IMR-90 (cell line): ENCODE data around the gene HMCN1. TPM values are rescaled to one million over a fixed set of nuclear protein-coding genes. Genes with fewer than 3 reads are reported as not detected.
A peak's percentile ranks its signal among the peaks of the same experiment; 100 is the strongest.

Experiments used
- ATAC-seq: fragments of 200-7000 bp; cut with Tn5 transposase; 2 replicates; pipeline ENCODE4 v1.9.1; 2020; ENCODE audit warnings: low read depth, mild to moderate bottlenecking, moderate library complexity
- BruUV-seq: library from RNA; stranded (reverse); fragments of 400-500 nt; replicated peaks from 2 replicates; lab custom pipeline; 2021; lab: Mats Ljungman, UMichigan
- CTCF ChIA-PET: fragments of 300-600 bp; formaldehyde crosslinking; extraction: SDS; loops from one replicate; lab custom pipeline; 2021; ENCODE audit warnings: antibody characterized with exemption; lab: Yijun Ruan, JAX
- POLR2A ChIA-PET: fragments of 300-600 bp; sonication (Branson Sonifier 250); formaldehyde crosslinking; loops from one replicate; lab custom pipeline; 2022; ENCODE audit warnings: antibody characterized with exemption; ENCODE audit not compliant: unreplicated experiment; lab: Charles Lee
- DNase-seq: peaks from one replicate; pipeline ENCODE4 v3.0.0; 2013
- H2AFZ ChIP-seq: replicated peaks from 2 replicates; pipeline ENCODE3; 2013; ENCODE audit warnings: low read length, mild to moderate bottlenecking; ENCODE audit not compliant: poor library complexity
- H2AK5ac ChIP-seq: 2 replicates; pipeline ENCODE4 v1.6.1; 2013; ENCODE audit warnings: low read depth, low read length, inconsistent platforms
- H2AK9ac ChIP-seq: replicated peaks from 2 replicates; pipeline ENCODE3; 2013; ENCODE audit warnings: mild to moderate bottlenecking, low read depth, low read length, moderate library complexity; ENCODE audit not compliant: poor library complexity
- H2BK120ac ChIP-seq: 2 replicates; pipeline ENCODE4 v1.6.1; 2013; ENCODE audit warnings: low read depth, low read length, inconsistent platforms
- H2BK15ac ChIP-seq: 3 replicates; pipeline ENCODE4 v1.6.1; 2013; ENCODE audit warnings: low read depth, low read length, inconsistent platforms
- H2BK20ac ChIP-seq: 2 replicates; pipeline ENCODE4 v1.6.1; 2013; ENCODE audit warnings: low read depth, mild to moderate bottlenecking, inconsistent platforms, low read length, moderate library complexity
- H2BK5ac ChIP-seq: 2 replicates; pipeline ENCODE4 v1.6.1; 2013; ENCODE audit warnings: mild to moderate bottlenecking, low read depth, low read length, inconsistent platforms; ENCODE audit not compliant: poor library complexity, severe bottlenecking
- H3K14ac ChIP-seq: replicated peaks from 2 replicates; pipeline ENCODE4 v1.6.1; 2013; ENCODE audit warnings: low read depth, low read length, inconsistent platforms
- H3K18ac ChIP-seq: 2 replicates; pipeline ENCODE4 v1.6.1; 2013; ENCODE audit warnings: low read depth, low read length, control low read depth
- H3K23ac ChIP-seq: 2 replicates; pipeline ENCODE4 v1.6.1; 2013; ENCODE audit warnings: low read depth, low read length, inconsistent platforms
- H3K27ac ChIP-seq: 2 replicates; pipeline ENCODE4 v1.5.1; 2013; ENCODE audit warnings: mild to moderate bottlenecking, control low read depth, low read length; ENCODE audit not compliant: insufficient read depth
- H3K27me3 ChIP-seq: 2 replicates; pipeline ENCODE4 v1.6.1; 2013; ENCODE audit warnings: low read length; ENCODE audit not compliant: control insufficient read depth, insufficient read depth
- H3K36me3 ChIP-seq: 2 replicates; pipeline ENCODE4 v1.6.1; 2013; ENCODE audit warnings: low read length, mixed read lengths; ENCODE audit not compliant: control insufficient read depth, insufficient read depth
- H3K4ac ChIP-seq: 2 replicates; pipeline ENCODE4 v1.6.1; 2013; ENCODE audit warnings: low read depth, low read length, inconsistent platforms
- H3K4me1 ChIP-seq: 2 replicates; pipeline ENCODE4 v1.6.1; 2013; ENCODE audit warnings: low read length, mixed read lengths; ENCODE audit not compliant: control insufficient read depth, insufficient read depth
- H3K4me2 ChIP-seq: 2 replicates; pipeline ENCODE4 v1.6.1; 2013; ENCODE audit warnings: low read depth, mild to moderate bottlenecking, control low read depth, low read length, moderate library complexity
- H3K4me3 ChIP-seq: 2 replicates; pipeline ENCODE4 v1.5.1; 2013; ENCODE audit warnings: low read depth, mild to moderate bottlenecking, control low read depth, low read length, moderate library complexity; ENCODE audit not compliant: insufficient read depth
- H3K56ac ChIP-seq: 2 replicates; pipeline ENCODE4 v1.6.1; 2013; ENCODE audit warnings: low read length, inconsistent platforms; ENCODE audit not compliant: insufficient read depth; ENCODE audit errors: extremely low read depth
- H3K79me1 ChIP-seq, 2 experiments: 2 replicates each; pipeline ENCODE4 v1.6.1; 2013; ENCODE audit warnings: low read length in 2 of 2, inconsistent platforms in 1 of 2, low read depth in 1 of 2
- H3K9ac ChIP-seq: 2 replicates; pipeline ENCODE4 v1.6.1; 2013; ENCODE audit warnings: low read depth, low read length, control low read depth
- H3K9me1 ChIP-seq: 2 replicates; pipeline ENCODE4 v1.6.1; 2013; ENCODE audit warnings: low read length, inconsistent platforms; ENCODE audit not compliant: insufficient read depth
- H3K9me3 ChIP-seq: 2 replicates; pipeline ENCODE4 v1.6.1; 2013; ENCODE audit warnings: low read length; ENCODE audit not compliant: control insufficient read depth, insufficient read depth
- H4K20me1 ChIP-seq: 2 replicates; pipeline ENCODE4 v1.6.1; 2013; ENCODE audit warnings: low read length, inconsistent platforms; ENCODE audit not compliant: insufficient read depth
- H4K5ac ChIP-seq: 2 replicates; pipeline ENCODE4 v1.6.1; 2013; ENCODE audit warnings: mild to moderate bottlenecking, low read depth, low read length, control low read depth
- H4K8ac ChIP-seq, 2 experiments: 2 replicates each; pipeline ENCODE4 v1.6.1; 2013; ENCODE audit warnings: low read depth in 2 of 2, low read length in 2 of 2, control low read depth in 1 of 2, inconsistent platforms in 1 of 2
- H4K91ac ChIP-seq: 2 replicates; pipeline ENCODE4 v1.6.1; 2013; ENCODE audit warnings: low read depth, low read length, inconsistent platforms; ENCODE audit not compliant: insufficient read depth
- BHLHE40 ChIP-seq: fragments of 150-350 bp; IDR thresholded peaks from 2 replicates; pipeline ENCODE4 v1.6.1; 2016; ENCODE audit warnings: mild to moderate bottlenecking, low read depth, low read length
- CHD1 ChIP-seq: IDR thresholded peaks from 2 replicates; pipeline ENCODE4 v1.6.1; 2012; ENCODE audit warnings: low read depth, low read length, improper control_type of control experiment
- CTCF ChIP-seq: conservative IDR thresholded peaks from 2 replicates; pipeline ENCODE4 v1.5.1; 2012; ENCODE audit warnings: mild to moderate bottlenecking, low read depth, low read length, improper control_type of control experiment
- FOS ChIP-seq: fragments of 150-350 bp; IDR thresholded peaks from 2 replicates; pipeline ENCODE4 v1.6.1; 2016; ENCODE audit warnings: low read depth, low read length
- MAZ ChIP-seq: IDR thresholded peaks from 2 replicates; pipeline ENCODE4 v1.6.1; 2012; ENCODE audit warnings: low read depth, mild to moderate bottlenecking, low read length, improper control_type of control experiment, moderate library complexity, borderline replicate concordance
- MXI1 ChIP-seq: IDR thresholded peaks from 2 replicates; pipeline ENCODE4 v1.6.1; 2012; ENCODE audit warnings: low read depth, mild to moderate bottlenecking, low read length, moderate library complexity, borderline replicate concordance
- POLR2A ChIP-seq: IDR thresholded peaks from 2 replicates; pipeline ENCODE4 v1.6.1; 2012; ENCODE audit warnings: mild to moderate bottlenecking, low read depth, low read length
- RAD21 ChIP-seq: IDR thresholded peaks from 2 replicates; pipeline ENCODE4 v1.6.1; 2012; ENCODE audit warnings: low read length, improper control_type of control experiment
- RCOR1 ChIP-seq: IDR thresholded peaks from 2 replicates; pipeline ENCODE4 v1.6.1; 2012; ENCODE audit warnings: mild to moderate bottlenecking, low read length, improper control_type of control experiment; ENCODE audit not compliant: insufficient replicate concordance
- RFX5 ChIP-seq: IDR thresholded peaks from 2 replicates; pipeline ENCODE4 v1.8.0; 2012; ENCODE audit warnings: low read depth, mild to moderate bottlenecking, low read length, moderate library complexity
- SMC3 ChIP-seq: fragments of 150-350 bp; IDR thresholded peaks from 2 replicates; pipeline ENCODE4 v1.6.1; 2016; ENCODE audit warnings: low read depth, mild to moderate bottlenecking, antibody characterized with exemption, low read length, moderate library complexity
- WGBS, 2 experiments: methylation state at CpG; one replicate each; pipeline versions ENCODE4 v1.1.5 to v1.1.7; 2013; ENCODE audit warnings: missing lambda C conversion rate in 2 of 2; ENCODE audit not compliant: insufficient read length in 1 of 2; ENCODE audit errors: extremely low coverage in 2 of 2; 5-methylcytosine and 5-hydroxymethylcytosine counted together
- dilution Hi-C: fragments of 300-500 bp; cut with HindIII; formaldehyde crosslinking; loops from one replicate; pipeline ENCODE4 v1.14.3; 2018; ENCODE audit warnings: low sequenced_read_pairs; ENCODE audit not compliant: unreplicated experiment
- in situ Hi-C: fragments of 300-500 bp; cut with MboI; formaldehyde crosslinking; loops from 3 replicates; pipeline ENCODE4 v1.14.3; 2019; ENCODE audit warnings: low sequenced_read_pairs, inconsistent platforms, mixed read lengths
- intact Hi-C: fragments of 100-400 bp; cut with micrococcal nuclease; formaldehyde crosslinking; loops from 2 replicates; pipeline ENCODE4 v1.10.0; 2022
- polyA plus RNA-seq, 3 experiments: library from polyadenylated mRNA; depleted of rRNA; stranded (reverse); fragments of >200 nt; gene quantifications; 2 replicates each; pipeline ENCODE4 v1.2.3, GENCODE V29; 2012; ENCODE audit warnings: low replicate concordance in 1 of 3
- total RNA-seq: library from RNA; depleted of rRNA; stranded (reverse); fragments of >200 nt; gene quantifications from 2 replicates; pipeline ENCODE4 v1.2.3, GENCODE V29; 2012
- TF ChIP-seq, protein P1 (sequence below): fragments of 150-350 bp; IDR thresholded peaks from 2 replicates; pipeline ENCODE4 v1.6.1; 2017; ENCODE audit warnings: mild to moderate bottlenecking, antibody characterized with exemption, low read length, low read depth
- TF ChIP-seq, protein P2 (sequence below): fragments of 150-350 bp; IDR thresholded peaks from 2 replicates; pipeline ENCODE4 v1.6.1; 2016; ENCODE audit warnings: low read depth, mild to moderate bottlenecking, low read length, moderate library complexity, borderline replicate concordance

Gene HMCN1
- total and polyA plus RNA-seq, 2 of the 4 experiments (the other 2 are of a cell fraction), result 6.1 to 11.7 TPM

DNA sequence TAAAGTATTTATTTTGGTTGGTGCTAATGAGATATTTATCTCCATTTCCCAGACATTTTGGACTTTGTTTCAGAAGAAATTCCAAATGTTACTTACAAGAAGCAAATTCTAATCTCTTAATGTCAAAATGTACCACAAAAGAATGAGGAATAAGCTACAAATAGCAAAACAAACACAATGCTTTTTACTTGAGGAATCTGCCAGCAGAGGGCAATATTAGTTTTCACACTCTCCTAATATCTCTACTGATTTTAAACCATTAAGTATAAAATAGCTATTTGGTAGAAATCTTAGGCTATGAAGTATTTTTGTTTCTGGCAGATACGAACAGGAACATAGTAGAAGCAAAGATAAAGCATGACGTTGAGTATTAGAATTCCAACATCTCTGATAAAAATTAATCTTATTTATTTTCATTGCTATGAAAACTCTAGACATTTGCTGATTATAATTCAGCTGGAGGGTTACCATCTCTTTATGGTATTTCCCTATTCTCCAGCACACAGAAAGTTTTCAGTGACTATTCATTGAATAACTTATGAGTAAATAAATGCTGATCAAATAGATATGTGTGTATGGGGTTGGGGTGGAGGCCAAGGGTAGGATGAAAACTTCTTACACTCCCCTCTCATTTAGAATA, 13.4 kb upstream of the HMCN1 start:
- DNase-seq (peak; percentile 64), ATAC-seq (peak; percentile 49)
- H2BK20ac ChIP-seq, result no peak overlapping the region; the same call in 1 of the 2 replicates
- no peaks in the 10 kb centered on the region for H3K9me1 ChIP-seq
- no peak overlapping the region for H2BK120ac ChIP-seq
- no peak overlapping the region for H3K56ac ChIP-seq
- H3K4me3 ChIP-seq, result no peak overlapping the region
- no peak overlapping the region for H4K91ac ChIP-seq
- intact Hi-C loops (loop anchor here (1.0 to 2.0 kb wide), 2 partner anchors 92 to 492 kb away; no protein-coding TSS in a partner anchor), in situ Hi-C loops (loop anchor here (10.0 kb wide), 1 partner anchor 484 kb away; no protein-coding TSS in a partner anchor), dilution Hi-C loops (no loop called here)
- no peak overlapping the region for H3K4ac ChIP-seq
- CTCF ChIA-PET, result interaction anchor here (0.6 to 2.7 kb wide), 7 partner anchors 13 to 493 kb away, joined by 3 to 9 read pairs (median 5); partner anchors contain the start of gene HMCN1
- no peaks in the 10 kb centered on the region for H3K9me3 ChIP-seq
- H2BK15ac ChIP-seq, result no peak overlapping the region
- H3K4me2 ChIP-seq, result no peak overlapping the region
- no peaks in the 10 kb centered on the region for H3K36me3 ChIP-seq
- H4K20me1 ChIP-seq, result no peaks in the 10 kb centered on the region
- H2BK5ac ChIP-seq, result no peak overlapping the region
- H2AFZ ChIP-seq, result no peak overlapping the region
- H3K18ac ChIP-seq, result no peak overlapping the region
- WGBS, 2 experiments, result no CpG with 5 or more reads among the region's 2 CpGs
- no peak overlapping the region for H2AK9ac ChIP-seq
- H3K9ac ChIP-seq, result no peak overlapping the region
- H3K27me3 ChIP-seq, result no peaks in the 10 kb centered on the region
- no peaks in the 10 kb centered on the region for H3K79me1 ChIP-seq
- no peak overlapping the region for H4K8ac ChIP-seq
- H4K5ac ChIP-seq, result no peak overlapping the region
- H2AK5ac ChIP-seq, result no peak overlapping the region
- BruUV-seq, result no TSS peak
- no peak overlapping the region for H3K23ac ChIP-seq
- no peak overlapping the region for H3K27ac ChIP-seq
- TF ChIP-seq RCOR1 (no peak), FOS (no peak), RFX5 (no peak), POLR2A (no peak), MXI1 (no peak), BHLHE40 (no peak), CHD1 (no peak), RAD21 (peak; percentile 51), CTCF (peak; percentile 57), SMC3 (peak; percentile 48; the same call in 1 of the 2 replicates), MAZ (no peak)
- TF ChIP-seq, protein P1, sequence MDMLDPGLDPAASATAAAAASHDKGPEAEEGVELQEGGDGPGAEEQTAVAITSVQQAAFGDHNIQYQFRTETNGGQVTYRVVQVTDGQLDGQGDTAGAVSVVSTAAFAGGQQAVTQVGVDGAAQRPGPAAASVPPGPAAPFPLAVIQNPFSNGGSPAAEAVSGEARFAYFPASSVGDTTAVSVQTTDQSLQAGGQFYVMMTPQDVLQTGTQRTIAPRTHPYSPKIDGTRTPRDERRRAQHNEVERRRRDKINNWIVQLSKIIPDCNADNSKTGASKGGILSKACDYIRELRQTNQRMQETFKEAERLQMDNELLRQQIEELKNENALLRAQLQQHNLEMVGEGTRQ, result no peak
- TF ChIP-seq, protein P2, sequence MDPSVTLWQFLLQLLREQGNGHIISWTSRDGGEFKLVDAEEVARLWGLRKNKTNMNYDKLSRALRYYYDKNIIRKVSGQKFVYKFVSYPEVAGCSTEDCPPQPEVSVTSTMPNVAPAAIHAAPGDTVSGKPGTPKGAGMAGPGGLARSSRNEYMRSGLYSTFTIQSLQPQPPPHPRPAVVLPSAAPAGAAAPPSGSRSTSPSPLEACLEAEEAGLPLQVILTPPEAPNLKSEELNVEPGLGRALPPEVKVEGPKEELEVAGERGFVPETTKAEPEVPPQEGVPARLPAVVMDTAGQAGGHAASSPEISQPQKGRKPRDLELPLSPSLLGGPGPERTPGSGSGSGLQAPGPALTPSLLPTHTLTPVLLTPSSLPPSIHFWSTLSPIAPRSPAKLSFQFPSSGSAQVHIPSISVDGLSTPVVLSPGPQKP, result no peak
- no peak overlapping the region for H3K14ac ChIP-seq
- POLR2A ChIA-PET, result interaction anchor here (0.6 kb wide), 1 partner anchor 56 kb away, joined by 10 read pairs; no protein-coding TSS in a partner anchor
- peaks cover 4% of the 10 kb centered on the region for H3K4me1 ChIP-seq
